HG03378 (cell line): ENCODE data around the gene WHRN.
A peak's percentile ranks its signal among the peaks of the same experiment; 100 is the strongest.

ENCODE experiments used
- ATAC-seq: cut with Tn5 transposase; IDR thresholded peaks from one replicate; pipeline ENCODE4 v1.9.1; 2021; ENCODE audit warnings: mild to moderate bottlenecking, moderate library complexity; ENCODE audit not compliant: unreplicated experiment

WHRN gene

GRCh38 chr9:114451707-114452031 is 53.6 kb downstream of the WHRN start:
- ATAC-seq = no peak

GRCh38 chr9:114450833-114451706 is 54.2 kb downstream of the WHRN start:
- peak; percentile 48 for ATAC-seq

DNA sequence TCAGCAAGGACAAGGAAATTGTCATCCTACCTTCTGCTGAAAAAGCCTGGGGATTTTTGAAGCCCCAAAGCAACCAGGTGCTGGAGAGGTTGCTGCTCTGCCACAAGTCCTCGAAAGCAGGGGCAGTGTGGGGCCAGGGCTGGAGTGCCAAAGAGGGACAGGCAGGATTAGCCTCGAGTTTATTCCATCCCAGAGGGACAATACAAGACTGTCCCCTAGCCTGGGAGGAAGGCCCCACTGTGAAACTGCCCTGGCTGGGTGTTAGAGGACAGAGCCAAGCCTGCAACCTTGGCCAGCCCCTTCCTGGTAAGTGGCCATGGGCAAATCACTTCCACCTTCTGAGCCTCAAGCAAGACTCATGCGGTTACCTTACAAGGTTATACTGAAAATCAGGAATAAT is 55.1 kb downstream of the WHRN start:
- ATAC-seq = no peak

GRCh38 chr9:114449236-114449635 is 56.0 kb downstream of the WHRN start:
- ATAC-seq = no peak

DNA sequence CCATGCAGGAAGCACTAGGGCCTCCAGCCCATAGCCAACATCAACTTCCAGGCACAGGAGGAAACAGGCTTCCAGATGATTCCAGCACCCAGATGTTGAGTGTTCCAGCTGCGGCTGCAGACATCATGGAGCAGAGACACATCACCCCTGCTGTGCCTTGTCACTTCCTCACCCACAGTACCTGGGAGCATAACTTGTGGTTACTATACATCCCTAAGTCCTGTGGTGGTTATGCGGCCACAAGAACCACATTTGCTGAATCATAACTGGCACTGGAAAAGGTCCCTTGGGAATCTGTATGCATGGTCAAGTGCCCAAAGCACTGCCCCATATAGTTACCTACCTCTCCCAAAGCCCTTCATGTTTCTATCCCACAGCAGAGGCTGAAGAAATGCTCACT is 56.6 kb downstream of the WHRN start:
- no peak for ATAC-seq

GRCh38 chr9:114446672-114447450 is 58.4 kb downstream of the WHRN start:
- ATAC-seq = no peak

DNA sequence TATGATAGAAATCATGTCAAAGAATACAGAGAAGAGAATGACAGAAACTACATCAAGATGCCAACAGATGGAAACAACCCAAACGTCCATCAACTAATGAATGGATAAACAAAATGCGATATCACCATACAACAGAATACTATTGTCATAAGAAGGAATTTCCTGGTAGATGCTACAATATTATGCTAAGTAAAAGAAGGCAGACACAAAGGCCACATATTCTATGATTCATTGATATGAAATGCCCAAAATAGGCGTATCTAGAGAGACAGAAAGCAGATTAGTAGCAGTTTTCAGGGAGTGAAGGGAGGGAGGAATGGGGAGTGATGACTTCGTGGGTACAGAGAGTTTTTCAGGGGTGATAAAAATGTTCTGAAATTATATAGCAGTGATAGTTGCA is 59.2 kb downstream of the WHRN start:
- ATAC-seq = no peak

DNA sequence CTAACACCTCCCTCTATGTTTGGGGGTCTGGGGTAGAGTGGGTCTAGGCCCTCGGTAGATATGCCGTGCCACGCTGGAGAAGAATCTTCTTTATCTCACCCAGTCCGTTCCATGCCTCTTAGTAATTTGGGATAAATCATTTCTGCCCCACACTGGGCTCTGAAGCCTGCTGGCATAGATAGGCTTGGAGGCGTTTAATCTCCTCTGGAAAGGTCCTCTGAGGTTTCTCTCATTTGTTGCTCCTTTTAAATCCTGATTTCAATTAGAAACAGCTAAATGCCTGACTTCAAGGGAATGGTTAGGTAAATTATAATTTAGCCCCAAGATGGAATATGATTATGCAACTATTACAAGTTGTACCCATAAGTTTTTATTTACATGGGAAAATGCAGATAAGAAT is 59.7 kb downstream of the WHRN start:
- no peak for ATAC-seq

DNA sequence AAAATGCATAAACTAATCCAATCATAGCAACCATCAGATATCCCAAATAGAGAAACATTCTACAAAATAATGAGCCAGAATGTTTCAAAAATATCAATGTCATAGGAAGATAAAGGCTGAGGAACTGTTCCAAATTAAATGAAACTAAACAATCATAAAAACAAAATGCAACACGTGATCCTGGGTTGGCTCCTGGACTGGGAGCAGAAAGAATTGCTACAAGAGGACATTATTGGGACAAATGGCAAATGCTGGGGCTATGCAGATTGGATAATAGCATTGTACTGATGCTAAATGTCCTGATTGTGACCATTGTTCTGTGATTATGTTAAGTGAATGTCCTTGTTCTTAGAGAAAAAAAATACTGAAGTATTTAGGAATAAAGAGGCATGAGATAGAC is 63.3 kb downstream of the WHRN start:
- ATAC-seq = no peak

DNA sequence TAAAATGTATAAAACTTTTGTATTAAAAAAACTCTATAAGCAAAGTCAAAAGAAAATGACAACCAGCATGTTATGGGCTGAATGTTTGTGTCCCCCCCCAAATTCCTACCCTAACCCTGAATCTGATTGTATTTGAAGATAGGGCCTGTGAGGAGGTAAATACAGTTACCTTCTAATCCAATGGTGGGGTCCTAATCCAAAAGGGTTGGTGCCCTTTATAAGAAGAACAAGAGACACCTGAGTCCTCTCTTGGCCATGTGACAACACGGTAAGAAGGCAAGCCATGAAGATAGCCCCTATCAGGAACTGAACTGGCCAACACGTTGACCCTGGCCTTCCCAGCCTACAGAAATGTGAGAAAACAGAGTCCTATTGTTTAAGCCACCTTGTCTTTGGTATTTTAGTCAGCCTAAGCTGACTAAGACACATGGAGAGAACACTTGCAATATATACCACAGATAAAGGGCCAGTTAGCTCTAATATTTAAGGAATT is 67.8 kb downstream of the WHRN start:
- no peak for ATAC-seq

- no peak for ATAC-seq
Observed at GRCh38 chr9:114434878-114435311, 70.4 kb downstream of the WHRN start.

DNA sequence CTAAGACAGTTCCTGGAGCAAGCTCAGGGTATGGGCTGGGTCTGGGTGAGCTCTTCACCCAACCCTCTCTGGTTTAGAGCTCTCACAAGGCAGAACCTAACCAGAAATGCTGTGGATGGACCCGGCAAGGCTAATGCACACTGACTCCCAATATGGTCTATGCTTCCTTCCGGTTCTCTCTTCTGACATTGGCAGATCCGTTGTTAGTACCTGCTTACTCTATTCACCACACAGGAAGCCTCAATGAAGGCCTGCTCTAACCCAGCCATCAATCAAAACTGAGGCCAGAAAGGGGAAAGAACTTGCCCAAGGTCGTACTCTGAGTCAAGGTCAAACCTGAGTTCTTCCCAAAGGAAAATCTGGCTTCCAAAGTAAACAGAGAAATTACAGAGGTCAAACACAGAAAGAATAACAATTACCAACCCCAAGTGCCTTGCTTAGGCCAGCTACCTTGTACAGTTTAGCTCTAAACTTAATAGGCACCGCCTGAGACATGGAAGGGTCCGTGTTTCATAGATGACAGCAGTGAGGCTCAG is 71.5 kb downstream of the WHRN start:
- ATAC-seq = no peak

GRCh38 chr9:114433086-114433485 is 72.2 kb downstream of the WHRN start:
- ATAC-seq = no peak

DNA sequence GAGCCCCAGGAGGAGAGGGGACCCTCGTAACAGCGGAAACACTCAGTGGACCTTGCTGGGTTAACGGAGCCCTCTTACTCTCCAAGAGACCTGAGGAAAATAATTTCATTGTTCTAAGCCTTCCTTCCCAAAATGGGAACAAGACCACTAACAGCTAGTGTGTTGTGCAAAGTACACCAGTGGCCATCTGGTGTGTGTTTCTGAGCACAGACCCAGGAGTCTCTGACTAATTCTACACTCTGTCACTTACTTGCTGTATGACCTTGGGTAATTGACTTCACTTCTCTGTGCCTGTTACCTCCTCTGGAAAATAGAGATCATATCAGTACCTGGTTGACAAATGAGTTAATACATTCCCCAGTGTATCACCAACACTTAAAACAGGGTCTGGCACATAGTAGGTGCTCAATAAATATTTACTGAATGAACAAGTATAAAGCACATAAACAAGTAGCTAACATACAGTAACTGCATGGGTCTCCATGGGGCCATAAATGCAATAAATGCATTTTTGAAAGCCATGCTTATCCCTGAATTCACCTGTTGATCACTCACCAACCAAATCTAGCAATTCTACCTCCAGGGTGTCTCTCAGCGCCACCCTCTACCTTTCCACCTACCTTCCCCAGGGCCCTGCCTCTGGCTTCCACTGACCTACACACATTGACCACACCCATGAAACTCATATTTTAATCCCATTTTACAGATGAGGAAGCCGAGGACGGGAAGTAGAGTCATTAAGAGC is 72.8 kb downstream of the WHRN start:
- no peak for ATAC-seq

DNA sequence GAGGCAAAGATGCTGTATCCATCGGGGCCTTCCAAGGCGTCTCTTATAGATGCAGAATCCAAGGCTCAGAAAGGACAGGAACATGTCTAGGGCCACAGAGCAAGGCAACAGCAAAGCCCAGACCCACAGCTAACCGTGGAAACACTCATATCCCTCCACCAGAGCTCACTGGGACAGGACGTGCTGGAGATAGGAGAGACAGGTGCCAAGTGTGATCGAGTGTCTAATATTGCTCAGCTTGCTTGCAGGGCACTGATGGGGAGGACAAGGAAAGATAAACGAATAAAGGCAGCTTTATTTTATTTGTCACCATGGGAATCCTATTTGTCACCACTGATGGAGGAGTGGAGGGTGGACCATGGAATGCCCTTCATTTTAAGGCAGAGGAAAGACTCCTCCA is 73.5 kb downstream of the WHRN start:
- ATAC-seq = no peak

GRCh38 chr9:114431003-114431402 is 74.3 kb downstream of the WHRN start:
- ATAC-seq = no peak

DNA sequence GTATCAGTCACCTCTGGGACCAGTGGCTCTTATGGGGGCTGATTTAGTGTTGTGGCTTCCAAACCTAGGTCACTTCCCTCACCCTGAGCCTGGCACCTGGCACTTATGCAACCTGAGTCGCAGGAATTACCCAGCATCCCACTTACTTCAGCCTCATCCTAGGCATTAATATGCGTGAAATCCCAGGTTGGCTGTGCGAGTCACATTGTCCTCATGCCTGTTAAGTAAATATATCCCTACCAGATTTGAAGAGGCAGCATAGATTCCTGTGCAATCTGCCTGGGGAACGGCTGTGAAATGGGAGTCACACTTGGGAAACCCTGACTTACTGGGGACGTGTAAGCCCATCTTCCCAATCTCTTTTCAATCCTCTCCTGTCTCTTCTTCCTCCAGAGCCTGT is 74.8 kb downstream of the WHRN start:
- ATAC-seq = no peak

DNA sequence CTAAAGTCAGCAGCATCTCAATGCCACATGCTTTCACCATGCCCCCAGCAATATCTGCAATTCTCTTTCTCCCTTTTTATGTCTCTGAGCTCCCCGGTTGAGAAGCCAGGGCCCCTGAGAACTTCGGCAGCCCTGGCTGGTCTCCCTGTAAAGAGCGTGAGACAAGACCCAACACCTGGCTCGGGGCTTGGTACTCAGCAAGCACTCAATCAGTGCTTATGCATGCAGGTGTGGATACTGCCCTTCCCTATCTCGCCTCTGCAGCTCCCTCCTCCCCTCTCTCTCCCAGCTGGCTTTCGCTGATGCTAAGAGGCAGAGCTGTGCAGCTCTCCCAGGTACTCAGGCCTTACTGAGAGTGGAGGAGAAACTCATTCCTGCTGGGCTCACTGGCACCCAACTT is 75.8 kb downstream of the WHRN start:
- ATAC-seq = no peak

GRCh38 chr9:114428466-114428865 is 76.8 kb downstream of the WHRN start:
- no peak for ATAC-seq

DNA sequence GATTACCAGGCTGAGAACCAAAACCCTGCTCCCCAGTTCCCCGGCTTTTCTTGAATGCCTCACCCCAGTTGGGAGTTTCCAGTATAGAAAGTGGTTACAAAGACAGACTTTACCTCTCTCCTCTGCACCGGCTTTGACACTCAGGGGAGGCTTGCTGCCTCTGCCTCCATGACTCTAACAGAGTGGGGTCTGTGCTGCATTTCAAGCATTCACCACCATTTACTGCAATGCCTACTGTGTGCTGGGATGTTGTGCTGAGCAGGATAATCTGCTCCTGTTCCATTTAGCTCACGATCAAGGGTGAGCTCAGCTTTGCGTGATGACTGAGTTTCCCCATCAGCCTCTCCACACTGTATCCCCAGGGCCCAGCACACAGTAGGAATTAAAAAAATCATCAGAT is 77.6 kb downstream of the WHRN start:
- no peak for ATAC-seq
